H1 (cell line): ENCODE results near the gene PYGL. TPM values are rescaled to one million over a fixed set of nuclear protein-coding genes. Genes with fewer than 3 reads are reported as not detected.

Experiments used
- CTCF ChIA-PET: fragments of 300-600 bp; sonication (Branson Sonifier 250); formaldehyde crosslinking; loops from one replicate; lab custom pipeline; 2021; ENCODE audit not compliant: partially characterized antibody; lab: Charles Lee
- POLR2A ChIA-PET: fragments of 300-600 bp; sonication (Branson Sonifier 250); formaldehyde crosslinking; loops from one replicate; lab custom pipeline; 2021; ENCODE audit warnings: inconsistent platforms; ENCODE audit not compliant: partially characterized antibody; lab: Charles Lee
- DNase-seq, 2 experiments: peaks; one replicate each; pipeline versions ENCODE4 v3.0.0 to v3.0.0-alpha.2; 2010 to 2022; ENCODE audit warnings: low spot score in 2 of 2, low read depth in 1 of 2, mixed read lengths in 1 of 2
- FAIRE-seq: peaks from 2 replicates; lab custom pipeline; 2011; peaks lifted over from hg19 to GRCh38; lab: Jason Lieb, UNC
- H2AFZ ChIP-seq: 2 replicates; pipeline ENCODE4 v1.8.1; 2012; ENCODE audit warnings: low read length, inconsistent platforms
- H2AK5ac ChIP-seq: 2 replicates; pipeline ENCODE4 v1.6.1; 2013; ENCODE audit warnings: low read depth, low read length
- H2BK120ac ChIP-seq: replicated peaks from 2 replicates; pipeline ENCODE3; 2013; ENCODE audit warnings: low read depth, low read length, inconsistent platforms
- H2BK12ac ChIP-seq: 2 replicates; pipeline ENCODE4 v1.6.1; 2013; ENCODE audit warnings: low read depth, low read length
- H2BK15ac ChIP-seq: 2 replicates; pipeline ENCODE4 v1.6.1; 2013; ENCODE audit warnings: low read length
- H2BK20ac ChIP-seq: 2 replicates; pipeline ENCODE4 v1.6.1; 2013; ENCODE audit warnings: low read length
- H2BK5ac ChIP-seq: 2 replicates; pipeline ENCODE4 v1.6.1; 2013; ENCODE audit warnings: low read depth, low read length
- H3K14ac ChIP-seq: 2 replicates; pipeline ENCODE4 v1.6.1; 2013; ENCODE audit warnings: inconsistent platforms; ENCODE audit not compliant: insufficient read length
- H3K18ac ChIP-seq: 2 replicates; pipeline ENCODE4 v1.6.1; 2013; ENCODE audit warnings: low read length; ENCODE audit errors: extremely low read depth
- H3K23ac ChIP-seq: 2 replicates; pipeline ENCODE4 v1.6.1; 2013; ENCODE audit warnings: inconsistent platforms; ENCODE audit not compliant: insufficient read length
- H3K23me2 ChIP-seq: 2 replicates; pipeline ENCODE4 v1.6.1; 2013; ENCODE audit warnings: low read depth, low read length
- H3K27ac ChIP-seq: 2 replicates; pipeline ENCODE4 v1.6.1; 2011; ENCODE audit warnings: low read depth, low read length, inconsistent platforms
- H3K27me3 ChIP-seq, 4 experiments: replicated peaks in 1 of 4; 1 replicate in 1 of 4; 2 replicates in 3 of 4; pipeline versions ENCODE4 v1.6.1 to v1.8.1; 2011 to 2013; ENCODE audit warnings: low read length in 3 of 4, mild to moderate bottlenecking in 3 of 4, inconsistent platforms in 2 of 4, mixed read lengths in 2 of 4, moderate library complexity in 1 of 4; ENCODE audit not compliant: control insufficient read depth in 3 of 4, insufficient read depth in 3 of 4; ENCODE audit errors: extremely low read depth in 1 of 4
- H3K36me3 ChIP-seq, 4 experiments: 2 replicates each; pipeline versions ENCODE4 v1.6.1 to v1.8.1; 2011 to 2013; ENCODE audit warnings: mild to moderate bottlenecking in 4 of 4, low read length in 3 of 4, moderate library complexity in 2 of 4, control low read depth in 1 of 4, inconsistent platforms in 1 of 4; ENCODE audit not compliant: insufficient read depth in 4 of 4, control insufficient read depth in 2 of 4
- H3K4ac ChIP-seq: replicated peaks from 2 replicates; pipeline ENCODE3; 2013; ENCODE audit warnings: low read length, low read depth, mixed read lengths, inconsistent platforms; ENCODE audit not compliant: insufficient read length
- H3K4me1 ChIP-seq, 4 experiments: replicated peaks in 1 of 4; 1 replicate in 1 of 4; 2 replicates in 3 of 4; pipeline versions ENCODE4 v1.6.1 to v1.8.1; 2011 to 2013; ENCODE audit warnings: low read length in 3 of 4, inconsistent platforms in 2 of 4, mixed read lengths in 1 of 4; ENCODE audit not compliant: insufficient read depth in 4 of 4, control insufficient read depth in 3 of 4
- H3K4me2 ChIP-seq, 2 experiments: 2 replicates each; pipeline versions ENCODE4 v1.6.1 to v1.8.1; 2011 to 2013; ENCODE audit warnings: low read depth in 2 of 2, low read length in 2 of 2, control low read depth in 1 of 2, inconsistent platforms in 1 of 2, mild to moderate bottlenecking in 1 of 2; ENCODE audit not compliant: insufficient read depth in 1 of 2
- H3K4me3 ChIP-seq, 4 experiments: fragments of 200-600, 300-600 bp in 1 of 4; sonication (generic), shearing (Covaris generic), sonication (Bioruptor Twin) in 1 of 4; 2 replicates each; pipeline versions ENCODE4 v1.5.1 to v1.8.1; 2011 to 2016; ENCODE audit warnings: low read length in 4 of 4, low read depth in 3 of 4, control low read depth in 2 of 4, inconsistent platforms in 2 of 4, mild to moderate bottlenecking in 2 of 4, mixed read lengths in 1 of 4, moderate library complexity in 1 of 4; ENCODE audit not compliant: insufficient read depth in 2 of 4; ENCODE audit errors: extremely low read depth in 1 of 4
- H3K56ac ChIP-seq: replicated peaks from 2 replicates; pipeline ENCODE3; 2013; ENCODE audit warnings: low read depth, mild to moderate bottlenecking, mixed read lengths, low read length, inconsistent platforms; ENCODE audit not compliant: insufficient read length
- H3K79me1 ChIP-seq: 2 replicates; pipeline ENCODE4 v1.6.1; 2013; ENCODE audit warnings: low read depth, low read length, control low read depth
- H3K79me2 ChIP-seq, 2 experiments: 2 replicates each; pipeline versions ENCODE4 v1.6.1 to v1.8.1; 2012 to 2013; ENCODE audit warnings: low read length in 2 of 2, mild to moderate bottlenecking in 2 of 2, inconsistent platforms in 1 of 2; ENCODE audit not compliant: insufficient read depth in 2 of 2, control insufficient read depth in 1 of 2
- H3K9ac ChIP-seq, 4 experiments: replicated peaks in 1 of 4; 1 replicate in 1 of 4; 2 replicates in 3 of 4; pipeline versions ENCODE4 v1.6.1 to v1.8.1; 2011 to 2013; ENCODE audit warnings: low read depth in 3 of 4, low read length in 3 of 4, control low read depth in 2 of 4, mild to moderate bottlenecking in 2 of 4, moderate library complexity in 2 of 4, inconsistent platforms in 1 of 4; ENCODE audit errors: extremely low read depth in 1 of 4
- H3K9me3 ChIP-seq, 2 experiments: 2 replicates each; pipeline versions ENCODE4 v1.6.1 to v1.8.1; 2012 to 2013; ENCODE audit warnings: mild to moderate bottlenecking in 2 of 2, moderate library complexity in 2 of 2, control low read depth in 1 of 2, inconsistent platforms in 1 of 2, low read depth in 1 of 2, low read length in 1 of 2, mixed read lengths in 1 of 2; ENCODE audit not compliant: insufficient read depth in 2 of 2
- H4K20me1 ChIP-seq, 2 experiments: replicated peaks in 1 of 2; 2 replicates each; pipeline versions ENCODE3 to v1.8.1; 2011 to 2013; ENCODE audit warnings: inconsistent platforms in 2 of 2, low read length in 2 of 2, mild to moderate bottlenecking in 1 of 2; ENCODE audit not compliant: insufficient read depth in 2 of 2, control insufficient read depth in 1 of 2
- H4K5ac ChIP-seq: 2 replicates; pipeline ENCODE4 v1.6.1; 2013; ENCODE audit warnings: low read length, low read depth, mixed read lengths, inconsistent platforms; ENCODE audit not compliant: insufficient read length
- H4K8ac ChIP-seq: 2 replicates; pipeline ENCODE4 v1.8.0; 2013; ENCODE audit warnings: mild to moderate bottlenecking, moderate library complexity, low read length, inconsistent platforms; ENCODE audit not compliant: insufficient read depth; ENCODE audit errors: extremely low read depth
- H4K91ac ChIP-seq: replicated peaks from 2 replicates; pipeline ENCODE3; 2013; ENCODE audit warnings: low read length, mixed read lengths, inconsistent platforms; ENCODE audit not compliant: insufficient read length
- EP300 ChIP-seq, 2 experiments: IDR thresholded peaks; 1 replicate in 1 of 2; 2 replicates in 1 of 2; pipeline ENCODE4 v1.6.1; 2011 to 2012; ENCODE audit warnings: low read depth in 2 of 2, low read length in 2 of 2, mild to moderate bottlenecking in 2 of 2, borderline replicate concordance in 1 of 2, inconsistent platforms in 1 of 2, moderate library complexity in 1 of 2
- GTF2F1 ChIP-seq: IDR thresholded peaks from 2 replicates; pipeline ENCODE4 v1.6.1; 2012; ENCODE audit warnings: low read depth, low read length, improper control_type of control experiment, borderline replicate concordance
- KDM1A ChIP-seq: fragments of 200-600, 300-600 bp; sonication (generic); IDR thresholded peaks from 2 replicates; pipeline ENCODE4 v1.7.1; 2016; ENCODE audit warnings: mild to moderate bottlenecking, low read length, borderline replicate concordance
- MAX ChIP-seq: IDR thresholded peaks from 2 replicates; pipeline ENCODE4 v1.6.1; 2012; ENCODE audit warnings: inconsistent platforms
- PHF8 ChIP-seq: fragments of 200-600 bp; sonication (generic); conservative IDR thresholded peaks from 2 replicates; pipeline ENCODE4 v1.7.1; 2012; ENCODE audit warnings: low read depth, mild to moderate bottlenecking, inconsistent platforms, low read length, moderate library complexity
- RNF2 ChIP-seq: fragments of 200-900, 300-1000 bp; sonication (generic); IDR thresholded peaks from 2 replicates; pipeline ENCODE4 v1.7.1; 2016; ENCODE audit warnings: borderline replicate concordance, low read depth, mild to moderate bottlenecking, antibody characterized with exemption, low read length; ENCODE audit not compliant: poor library complexity, severe bottlenecking; ENCODE audit errors: missing control alignments
- USF2 ChIP-seq: IDR thresholded peaks from 2 replicates; pipeline ENCODE4 v1.6.1; 2011; ENCODE audit warnings: low read length, improper control_type of control experiment
- WGBS, 2 experiments: shearing (Covaris generic) in 1 of 2; methylation state at CpG; one replicate each; pipeline versions ENCODE4 v1.1.6 to v1.1.7; 2013 to 2015; ENCODE audit warnings: low lambda C conversion rate in 2 of 2, mixed read lengths in 2 of 2, inconsistent platforms in 1 of 2, low coverage in 1 of 2, missing lambda C conversion rate in 1 of 2; ENCODE audit not compliant: insufficient replicate concordance in 2 of 2, insufficient coverage in 1 of 2, insufficient read length in 1 of 2; ENCODE audit errors: extremely low coverage in 1 of 2, missing lambda C conversion rate in 1 of 2; 5-methylcytosine and 5-hydroxymethylcytosine counted together
- polyA plus RNA-seq, 7 experiments: library from polyadenylated mRNA; depleted of rRNA in 3 of 7; stranded (reverse) in 5 of 7; unstranded in 2 of 7; fragments of >200 nt in 5 of 7; fragments of 200-250 nt in 2 of 7; gene quantifications; 1 replicate in 5 of 7; 2 replicates in 1 of 7; 4 replicates in 1 of 7; pipeline versions ENCODE4 v1.2.1 to v1.2.3, GENCODE V29; 2011 to 2013; ENCODE audit warnings: missing spikeins in 2 of 7, mixed read lengths in 2 of 7
- total RNA-seq: library from RNA; stranded (reverse); fragmentation: NEBNext Ultra II Directional; extraction: Animal tissue kit (Norgen Biotek cat#: 25700); gene quantifications from 2 replicates; pipeline ENCODE4 v1.2.1, GENCODE V29; 2021
- TF ChIP-seq, protein P1 (sequence below): IDR thresholded peaks from 2 replicates; pipeline ENCODE4 v1.6.1; 2011; ENCODE audit warnings: low read depth, mild to moderate bottlenecking, low read length; ENCODE audit not compliant: insufficient read depth
- TF ChIP-seq, protein P2 (sequence below): IDR thresholded peaks from 2 replicates; pipeline ENCODE4 v1.6.1; 2012; ENCODE audit warnings: inconsistent platforms

Gene PYGL
- total and polyA plus RNA-seq, 2 of the 8 experiments (the other 6 are each of a cell fraction or from before 2014, with no cell fraction given), result 26.1 to 50.5 TPM

DNA sequence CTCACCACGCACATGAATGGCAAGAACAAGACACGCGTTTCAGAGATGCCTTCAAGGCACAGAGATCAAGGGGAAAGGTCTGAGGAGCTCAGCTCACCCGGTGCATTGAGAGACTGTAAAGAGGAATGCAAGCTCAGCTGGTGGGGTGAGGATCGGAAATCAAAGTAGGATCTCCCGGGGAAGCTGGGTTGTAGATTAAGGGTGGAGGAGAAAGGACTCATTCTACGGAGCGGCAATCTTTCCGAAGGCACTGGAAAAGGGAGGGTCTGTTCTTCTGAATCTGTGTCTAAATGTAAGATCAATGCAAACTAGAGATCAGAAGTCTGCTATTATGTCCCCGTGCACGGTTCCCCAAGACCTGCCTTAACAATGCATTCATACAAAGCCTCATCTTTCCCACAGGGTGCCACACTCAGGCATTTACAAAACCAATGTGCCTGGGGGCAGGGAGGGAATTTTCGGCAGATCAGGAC lies 41.6 kb upstream of the PYGL start:
- no peaks in the 10 kb centered on the region for H3K79me1 ChIP-seq
- H3K4me3 ChIP-seq, result peak overlapping the region in 2 of 4 experiments; percentile 9 to 31; a peak in 3 of 8 replicates
- H3K4me1 ChIP-seq, result peaks cover 2 to 13% (median 9%) of the 10 kb centered on the region in 4 experiments; a peak in 4 of 7 replicates
- H3K36me3 ChIP-seq, result no peaks in the 10 kb centered on the region
- H2BK15ac ChIP-seq, result peak overlapping the region; percentile 10; the same call in 1 of the 2 replicates
- WGBS, 2 experiments, result 32% methylated on average over 12 of the region's 12 CpGs; no CpG with 5 or more reads in 1 of the 2 experiments
- no peaks in the 10 kb centered on the region for H3K79me2 ChIP-seq
- peak overlapping the region; percentile 82; the same call in 1 of the 2 replicates for H2BK20ac ChIP-seq
- H3K23ac ChIP-seq, result no peak overlapping the region
- H3K9ac ChIP-seq, result no peak overlapping the region
- no peak overlapping the region for H3K27ac ChIP-seq
- H3K23me2 ChIP-seq, result no peaks in the 10 kb centered on the region
- peak overlapping the region; percentile 84 for H2AFZ ChIP-seq
- ChIA-PET CTCF (interaction anchor here (0.6 to 1.2 kb wide), 2 partner anchors 18 to 406 kb away, joined by 3 read pairs; no protein-coding TSS in a partner anchor), POLR2A (no interaction called here)
- peak overlapping the region; percentile 86 for H2BK12ac ChIP-seq
- H4K5ac ChIP-seq, result no peak overlapping the region
- DNase-seq, result no peak
- peak overlapping the region; percentile 95; the same call in 1 of the 2 replicates for H3K18ac ChIP-seq
- no peak overlapping the region for H3K56ac ChIP-seq
- no peak overlapping the region for H3K14ac ChIP-seq
- peak overlapping the region; percentile 59 to 66 for H3K4me2 ChIP-seq
- H3K4ac ChIP-seq, result peak overlapping the region; percentile 75
- H4K20me1 ChIP-seq, result no peaks in the 10 kb centered on the region
- peak overlapping the region; percentile 80 for H2BK120ac ChIP-seq
- no peak overlapping the region for H4K8ac ChIP-seq
- H2BK5ac ChIP-seq, result peak overlapping the region; percentile 46; the same call in 1 of the 2 replicates
- H4K91ac ChIP-seq, result peak overlapping the region; percentile 71
- TF ChIP-seq KDM1A (no peak), PHF8 (no peak), GTF2F1 (no peak), USF2 (no peak), MAX (peak; percentile 49), EP300 (IDR thresholded peaks at IDR 0.05; ENCODE audit: borderline replicate concordance in 1 of 2, low read depth in 2 of 2, low read length in 2 of 2) (no peak), RNF2 (no peak)
- TF ChIP-seq, protein P1, sequence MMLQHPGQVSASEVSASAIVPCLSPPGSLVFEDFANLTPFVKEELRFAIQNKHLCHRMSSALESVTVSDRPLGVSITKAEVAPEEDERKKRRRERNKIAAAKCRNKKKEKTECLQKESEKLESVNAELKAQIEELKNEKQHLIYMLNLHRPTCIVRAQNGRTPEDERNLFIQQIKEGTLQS, result no peak
- TF ChIP-seq, protein P2, sequence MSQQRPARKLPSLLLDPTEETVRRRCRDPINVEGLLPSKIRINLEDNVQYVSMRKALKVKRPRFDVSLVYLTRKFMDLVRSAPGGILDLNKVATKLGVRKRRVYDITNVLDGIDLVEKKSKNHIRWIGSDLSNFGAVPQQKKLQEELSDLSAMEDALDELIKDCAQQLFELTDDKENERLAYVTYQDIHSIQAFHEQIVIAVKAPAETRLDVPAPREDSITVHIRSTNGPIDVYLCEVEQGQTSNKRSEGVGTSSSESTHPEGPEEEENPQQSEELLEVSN, result 0 out of 2 replicates have a peak, but pooled peaks have one; percentile 43
- TF ChIP-seq, all 59 proteins: peak for 2
- Histone ChIP-seq H3K9me3 (no peaks in the 10 kb centered on the region), H3K27me3 (no peaks in the 10 kb centered on the region), H2AK5ac (no peak overlapping the region)
- peak; percentile 36 for FAIRE-seq
